Measurements from ENCODE around the gene AQP9.
A peak's percentile ranks its signal among the peaks of the same experiment; 100 is the strongest.

The AQP9 gene

DNA sequence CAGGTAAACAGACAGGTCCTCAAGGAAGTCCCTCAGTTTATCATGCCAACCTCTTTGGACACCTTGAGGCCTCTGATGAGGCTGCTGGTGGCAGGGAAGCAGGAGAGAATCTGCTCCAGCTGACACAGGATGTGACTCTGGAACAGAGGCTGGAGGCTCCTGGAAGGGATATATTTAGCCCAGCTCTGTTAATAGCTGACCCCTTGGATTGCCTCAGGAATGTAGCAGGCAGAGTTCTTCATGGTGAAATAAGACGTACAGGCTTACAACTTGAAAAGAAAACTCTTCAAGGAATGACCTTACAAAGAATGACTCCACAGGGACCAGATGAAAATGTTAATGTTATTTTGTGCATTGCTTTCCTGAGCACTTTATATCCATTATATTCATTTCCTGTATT is 90.5 kb downstream of the AQP9 start:
- DNase-seq = no peak

DNA sequence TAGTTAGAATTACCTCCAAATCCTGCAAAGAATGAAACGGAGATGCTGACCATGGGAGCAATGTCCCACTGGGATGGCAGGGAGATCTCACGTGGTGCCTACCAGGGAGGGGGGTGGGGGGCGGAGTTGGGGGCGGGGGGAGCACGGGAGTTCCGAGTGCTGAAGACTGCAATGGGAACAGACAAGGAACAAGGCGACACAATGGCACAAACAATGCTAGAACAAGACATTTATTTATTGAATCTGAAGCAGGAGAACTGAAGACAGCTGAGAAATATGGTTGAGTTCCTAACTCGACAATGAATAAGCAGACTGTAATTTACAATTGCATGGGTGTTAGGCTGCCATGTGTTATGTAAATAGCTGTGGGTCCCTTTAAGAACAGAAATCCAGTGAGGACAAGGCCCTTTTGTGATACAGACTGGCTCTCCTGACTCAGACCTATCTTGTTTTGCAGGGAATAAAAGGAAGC is 91.2 kb downstream of the AQP9 start:
- DNase-seq = peak; percentile 10

DNA sequence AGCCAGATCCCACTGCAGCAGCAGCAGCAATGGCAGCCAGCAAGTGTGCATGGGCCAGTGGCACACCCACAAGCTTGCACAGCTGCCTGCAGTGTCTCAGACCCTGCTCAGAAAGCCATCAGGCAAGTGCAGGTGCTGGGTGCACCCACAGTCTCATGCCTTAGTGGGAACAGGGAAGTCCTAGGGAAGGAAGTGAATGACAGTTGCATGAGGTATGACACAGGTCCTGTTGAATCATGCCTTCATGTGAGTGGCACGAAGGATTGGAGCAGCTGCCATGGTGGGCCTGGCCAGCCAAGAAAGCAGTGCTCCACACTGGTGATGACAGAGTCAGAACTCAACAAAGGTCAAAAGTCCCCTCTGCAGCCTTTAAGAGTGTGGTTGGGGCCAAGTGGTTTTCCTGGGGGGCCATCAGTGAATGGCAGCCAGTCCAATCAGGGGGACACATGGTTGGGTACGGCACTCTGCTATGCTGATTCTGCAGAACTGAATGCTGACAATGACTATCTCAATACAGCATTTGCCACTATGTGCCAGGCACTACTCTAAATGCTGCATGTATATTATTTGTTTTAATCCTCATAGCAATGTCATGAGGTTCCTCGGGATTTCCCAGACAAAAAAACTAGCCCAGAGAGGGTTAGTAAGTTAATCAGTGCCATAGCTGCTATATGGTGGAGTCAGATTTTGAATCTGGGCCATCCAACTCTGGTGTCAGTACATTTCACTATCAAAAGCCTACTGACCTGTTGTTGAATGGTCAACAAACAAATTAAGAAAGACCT is 94.3 kb downstream of the AQP9 start:
- DNase-seq = no peak

DNA sequence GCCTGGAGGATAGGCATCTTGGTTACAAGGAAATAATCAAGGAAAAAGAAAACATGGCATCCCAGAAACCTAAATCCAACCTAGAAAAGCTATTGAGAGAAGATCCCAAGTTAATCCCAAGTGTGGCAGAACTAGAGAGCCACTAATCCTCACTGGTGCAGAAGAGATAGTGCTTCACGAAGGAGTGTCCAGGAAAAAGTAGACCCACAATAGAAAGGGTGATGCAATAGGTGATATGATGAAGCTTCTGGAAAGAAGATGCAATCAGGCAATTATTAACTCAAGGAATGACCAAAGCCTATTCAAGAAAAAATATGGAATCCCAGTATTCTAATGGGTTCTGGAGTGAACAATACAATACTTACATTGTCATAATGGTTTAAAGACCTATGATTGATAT is 95.2 kb downstream of the AQP9 start:
- no peak for DNase-seq

All from NCI-H1105 treated with DMSO at 0.1 percent for 48 hours (cell line).